Measurements from ENCODE around the gene FN3KRP.
A peak's percentile ranks its signal among the peaks of the same experiment; 100 is the strongest.

Gene FN3KRP, protein sequence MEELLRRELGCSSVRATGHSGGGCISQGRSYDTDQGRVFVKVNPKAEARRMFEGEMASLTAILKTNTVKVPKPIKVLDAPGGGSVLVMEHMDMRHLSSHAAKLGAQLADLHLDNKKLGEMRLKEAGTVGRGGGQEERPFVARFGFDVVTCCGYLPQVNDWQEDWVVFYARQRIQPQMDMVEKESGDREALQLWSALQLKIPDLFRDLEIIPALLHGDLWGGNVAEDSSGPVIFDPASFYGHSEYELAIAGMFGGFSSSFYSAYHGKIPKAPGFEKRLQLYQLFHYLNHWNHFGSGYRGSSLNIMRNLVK
- 42.3 to 58.2 reads per million in 2 donors for total RNA-seq

DNA sequence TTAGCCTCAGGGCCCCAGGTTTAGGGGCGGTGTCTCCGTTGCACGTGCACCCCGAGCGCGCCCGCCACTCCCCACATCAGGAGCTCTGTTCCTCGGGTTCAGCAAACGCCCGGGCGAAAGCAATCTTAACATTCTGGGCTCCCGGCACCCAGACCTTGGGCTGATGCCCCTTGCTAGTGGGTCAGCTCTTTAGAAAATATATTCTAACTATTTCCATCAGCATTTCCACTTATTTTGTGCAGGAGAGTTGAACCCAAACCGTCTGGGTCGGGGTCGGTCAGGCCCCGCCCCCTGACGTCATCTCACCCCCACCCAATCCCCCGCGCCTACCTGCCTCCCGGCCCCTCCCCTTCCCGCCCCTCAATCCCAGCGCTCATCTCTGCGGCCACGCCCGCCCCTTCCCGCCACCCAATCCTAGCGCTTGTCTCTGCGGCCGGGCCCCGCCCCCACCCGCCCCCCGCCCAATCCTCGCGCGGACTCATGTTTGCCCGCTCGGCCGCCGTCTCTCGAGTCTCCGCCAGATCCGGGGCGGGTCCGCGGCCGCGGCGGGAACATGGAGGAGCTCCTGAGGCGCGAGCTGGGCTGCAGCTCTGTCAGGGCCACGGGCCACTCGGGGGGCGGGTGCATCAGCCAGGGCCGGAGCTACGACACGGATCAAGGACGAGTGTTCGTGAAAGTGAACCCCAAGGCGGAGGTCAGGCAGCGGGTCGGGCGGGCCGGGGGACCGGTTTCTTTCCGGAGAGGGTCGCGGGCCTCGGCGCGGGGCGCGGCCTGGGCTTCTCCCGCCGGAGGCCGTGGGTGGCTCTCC, at the start of gene FN3KRP:
TSS of gene FN3KRP (plus strand) at position 504 of the 808 bp plus-strand sequence. CDS start at position 554, 50 bp downstream.
- peak; percentile 89 for DNase-seq

DNA sequence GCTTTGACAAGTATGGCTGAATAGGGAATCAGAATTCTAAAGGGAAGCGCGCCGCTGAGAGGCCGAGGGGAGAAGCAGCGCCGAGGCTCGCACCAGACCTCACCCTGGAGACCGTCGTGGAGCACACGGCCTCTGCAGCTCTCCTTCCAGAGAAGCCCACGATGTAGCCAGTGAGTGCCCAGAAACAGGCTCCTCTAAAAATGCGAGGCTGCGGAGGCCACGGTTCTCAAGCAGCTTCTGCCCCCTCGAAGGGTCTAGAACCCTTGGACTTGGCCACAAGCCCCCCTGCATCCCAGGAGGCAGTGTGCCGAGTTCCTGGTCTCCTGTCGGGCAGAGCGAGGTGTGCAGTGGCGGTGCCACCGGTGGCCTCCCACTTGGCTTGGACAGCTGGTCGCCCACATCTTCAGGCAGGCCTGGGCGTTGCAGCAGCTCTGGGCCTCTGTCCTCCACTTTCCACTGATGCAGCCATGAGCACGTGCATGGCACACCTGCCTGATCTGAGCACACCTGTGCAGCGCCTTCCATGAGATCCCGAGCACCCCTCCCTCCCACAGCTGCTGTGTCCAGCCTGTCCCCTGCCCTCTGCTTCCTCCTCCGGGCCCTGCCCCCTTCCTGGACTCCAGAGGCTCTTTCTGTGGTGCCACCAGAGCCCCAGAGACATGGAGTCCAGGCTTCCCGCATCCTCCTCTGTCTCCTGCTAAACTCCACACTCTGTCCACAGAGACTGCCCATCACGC, 49.4 kb upstream of the FN3KRP start:
- DNase-seq, result no peak

DNA sequence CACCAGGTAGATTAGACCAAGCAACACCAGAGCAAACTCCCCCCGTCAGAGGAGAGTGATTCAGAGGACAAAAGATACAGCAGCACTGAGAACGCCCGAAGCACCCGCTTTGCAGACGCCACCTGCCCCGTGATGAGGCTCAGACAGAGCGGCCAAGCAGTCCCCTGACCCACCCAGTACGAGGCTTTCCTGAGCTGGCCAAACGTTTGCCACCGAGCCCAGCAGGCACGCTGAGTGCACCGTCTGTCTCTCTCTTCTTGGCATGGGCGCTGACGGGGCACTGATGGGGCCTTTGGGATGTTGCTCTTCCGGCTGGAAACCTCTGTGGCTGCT, 48.9 kb upstream of the FN3KRP start:
- DNase-seq, result no peak

DNA sequence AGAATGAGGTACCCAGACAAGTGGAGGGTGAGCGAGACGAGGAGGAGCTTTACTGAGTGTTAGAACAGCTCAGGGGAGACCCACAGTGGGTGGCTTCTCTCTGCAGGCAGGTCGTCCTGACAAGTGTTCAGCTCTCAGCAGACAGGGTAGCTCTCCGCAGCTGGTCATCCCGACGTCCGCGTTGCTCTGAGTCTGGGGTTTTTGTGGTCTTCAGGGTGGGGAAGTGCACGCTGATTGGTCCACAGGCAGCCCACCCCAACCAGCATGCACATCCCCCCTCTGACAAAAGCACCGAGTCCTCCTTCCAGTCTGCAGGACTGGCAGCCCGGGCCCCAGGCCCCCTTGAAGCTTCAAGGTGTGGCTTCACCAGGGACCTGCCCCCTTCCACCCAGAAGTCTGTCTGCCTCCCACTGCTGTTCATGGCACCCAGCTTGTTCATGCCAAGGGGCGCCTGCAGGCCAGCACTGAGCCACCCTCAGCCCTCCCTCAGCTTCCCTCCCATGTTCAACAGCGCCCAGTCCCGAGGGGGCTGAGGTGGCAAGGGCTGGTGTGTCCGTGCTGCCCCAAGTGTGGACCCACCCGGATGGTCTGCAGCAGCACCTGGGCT, 48.4 kb upstream of the FN3KRP start:
- DNase-seq, result no peak

DNA sequence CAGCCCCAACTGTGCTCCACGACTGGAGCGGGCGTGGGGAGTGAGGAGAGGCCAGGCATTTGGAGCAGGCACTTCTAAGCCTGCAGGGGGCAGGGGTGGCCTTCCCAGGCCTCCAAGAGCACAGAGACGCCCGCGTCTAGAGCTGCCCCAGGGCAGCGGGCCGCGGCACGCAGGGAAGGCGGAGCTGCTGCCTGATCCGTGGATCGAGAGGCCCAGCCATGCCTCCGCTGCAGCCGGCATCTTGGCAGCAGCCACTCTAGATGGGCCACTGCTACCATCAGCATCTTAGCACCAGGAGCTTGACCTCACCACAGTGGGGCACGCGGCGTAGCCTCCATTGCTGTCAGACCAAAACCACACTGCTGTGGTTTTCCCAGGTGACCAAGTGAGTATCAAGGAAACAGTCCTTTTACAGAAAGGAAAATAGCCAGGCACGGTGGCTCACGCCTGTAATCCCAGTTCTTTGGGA, 47.8 kb upstream of the FN3KRP start:
- no peak for DNase-seq

DNA sequence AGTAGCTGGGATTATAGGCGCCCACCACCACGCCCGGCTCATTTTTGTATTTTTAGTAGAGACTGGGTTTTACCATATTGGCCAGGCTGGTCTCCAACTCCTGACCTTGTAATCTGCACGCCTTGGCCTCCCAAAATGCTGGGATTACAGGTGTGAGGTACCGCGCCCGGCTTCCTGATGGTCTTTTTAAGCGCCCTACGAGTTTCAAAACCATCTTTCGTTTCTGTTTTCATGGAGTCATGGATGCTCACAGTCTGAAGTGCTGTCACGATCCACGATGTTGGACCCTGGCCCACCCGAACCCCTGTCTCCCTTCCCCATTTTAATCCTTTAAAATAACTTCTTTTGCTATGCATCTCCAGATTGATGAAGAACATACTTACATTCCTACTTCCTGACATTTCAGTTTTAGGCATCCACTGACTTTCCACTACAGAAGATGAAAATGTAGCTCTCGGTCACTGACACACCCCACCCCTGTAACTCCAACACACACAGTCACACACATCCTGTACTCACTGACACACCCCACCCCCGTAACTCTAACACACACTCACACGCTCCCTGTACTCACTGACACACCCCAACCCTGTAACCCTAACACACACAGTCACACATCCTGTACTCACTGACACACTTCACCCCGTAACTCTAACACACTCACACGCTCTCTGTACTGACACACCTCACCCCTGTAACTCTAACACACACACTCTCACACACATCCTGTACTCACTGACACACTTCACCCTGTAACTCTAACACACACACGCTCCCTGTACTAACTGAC, 45.6 kb upstream of the FN3KRP start:
- DNase-seq, result no peak

DNA sequence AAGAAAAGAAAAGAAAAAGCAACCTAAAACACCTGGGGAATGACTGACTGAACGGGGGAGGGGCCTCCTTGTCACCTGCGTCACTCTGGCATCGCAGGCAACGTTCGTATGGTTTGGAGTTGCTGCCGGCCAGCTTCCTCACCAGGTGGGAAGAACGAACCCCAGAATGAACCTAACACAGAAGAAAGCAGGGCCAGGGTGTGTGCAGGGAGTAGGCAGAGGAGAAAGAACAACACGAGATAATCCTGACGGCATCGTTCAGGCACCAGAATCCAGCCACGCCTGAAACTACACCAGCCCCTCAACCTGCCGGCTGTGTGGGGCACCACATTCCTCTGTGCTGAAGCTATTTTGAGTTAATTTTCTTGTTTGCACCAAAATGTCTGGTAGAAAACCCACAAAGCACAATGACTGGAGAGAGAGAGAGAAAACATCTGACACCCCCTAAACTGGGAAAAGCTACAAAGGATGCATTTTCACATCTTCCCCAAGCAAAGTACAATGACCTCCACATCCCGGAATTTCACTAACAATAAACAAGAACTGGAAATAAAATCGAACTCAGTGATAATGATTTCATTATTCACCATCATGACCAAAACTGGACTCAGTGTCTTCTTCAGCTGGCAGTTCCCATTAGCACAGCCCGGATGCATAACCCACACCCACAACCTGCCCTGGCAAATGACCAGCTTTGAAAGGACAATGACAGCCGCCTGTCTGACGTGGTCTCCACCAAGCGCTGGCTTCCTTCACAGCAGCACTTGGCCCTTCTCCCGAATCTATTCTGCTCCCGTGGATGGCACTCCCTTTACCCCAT, 41.6 kb upstream of the FN3KRP start:
- no peak for DNase-seq

DNA sequence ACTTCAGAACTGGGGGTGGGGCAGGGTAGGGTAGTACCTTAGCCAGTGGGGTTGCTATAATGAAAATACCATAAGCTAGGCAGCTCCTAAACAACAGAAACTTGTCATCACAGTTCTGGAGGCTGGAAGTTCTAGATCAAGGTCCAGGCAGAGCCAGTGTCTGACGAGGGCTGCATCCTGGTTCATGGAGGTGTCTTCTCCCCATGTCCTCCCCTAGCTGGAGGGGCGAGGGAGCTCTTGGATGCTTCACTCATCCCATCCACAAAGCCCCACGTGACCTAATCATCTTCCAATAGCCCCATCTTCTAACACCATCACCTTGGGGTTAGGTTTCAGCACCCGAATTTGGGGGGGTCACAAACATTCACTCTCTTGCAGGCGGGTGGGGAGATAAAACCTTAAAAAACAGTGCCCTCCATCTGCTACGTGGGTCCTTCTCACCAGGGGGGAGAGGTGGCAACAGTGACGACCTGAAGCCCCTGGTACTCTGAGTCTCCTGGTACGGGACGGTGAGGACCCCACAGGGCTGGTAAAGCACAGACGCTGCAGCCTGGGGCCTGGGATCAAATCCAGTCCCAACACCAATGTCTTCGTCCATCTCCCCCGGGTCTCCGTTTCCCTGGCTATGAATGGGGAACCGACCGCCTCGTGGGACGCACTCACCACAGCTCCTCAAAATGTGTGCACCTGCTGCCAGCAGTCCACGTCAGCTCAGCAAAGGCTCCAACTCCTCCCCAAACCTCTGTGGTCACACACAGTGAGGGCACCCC, 40.8 kb upstream of the FN3KRP start:
- no peak for DNase-seq

DNA sequence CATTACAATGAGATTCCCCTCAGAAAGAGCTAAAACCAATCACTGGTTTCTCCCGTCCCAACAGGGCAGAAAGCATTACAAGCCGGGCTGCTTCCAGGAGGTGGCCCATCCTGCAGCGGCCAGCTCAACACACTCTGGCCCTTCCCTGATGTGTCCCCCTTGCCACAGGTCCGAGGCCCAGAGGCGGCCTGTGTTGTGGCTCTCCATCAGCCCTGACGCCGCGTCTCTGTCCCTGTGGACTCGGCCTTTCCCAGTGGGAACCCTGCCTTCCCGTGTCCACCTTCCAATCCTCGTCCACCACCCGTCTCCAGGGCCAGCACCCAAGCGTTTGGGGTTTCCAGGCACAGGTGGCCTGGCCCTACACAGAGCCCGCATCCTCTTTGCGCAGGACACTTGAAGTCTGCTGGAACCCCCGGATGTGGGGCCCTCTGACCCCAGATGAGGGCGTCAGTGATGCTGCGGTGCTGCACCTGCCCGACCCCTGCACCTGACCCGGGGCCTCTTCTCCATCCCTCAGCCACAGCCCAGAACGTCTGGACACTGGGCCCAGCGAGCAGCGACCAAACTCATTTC, 39.1 kb upstream of the FN3KRP start:
- no peak for DNase-seq

DNA sequence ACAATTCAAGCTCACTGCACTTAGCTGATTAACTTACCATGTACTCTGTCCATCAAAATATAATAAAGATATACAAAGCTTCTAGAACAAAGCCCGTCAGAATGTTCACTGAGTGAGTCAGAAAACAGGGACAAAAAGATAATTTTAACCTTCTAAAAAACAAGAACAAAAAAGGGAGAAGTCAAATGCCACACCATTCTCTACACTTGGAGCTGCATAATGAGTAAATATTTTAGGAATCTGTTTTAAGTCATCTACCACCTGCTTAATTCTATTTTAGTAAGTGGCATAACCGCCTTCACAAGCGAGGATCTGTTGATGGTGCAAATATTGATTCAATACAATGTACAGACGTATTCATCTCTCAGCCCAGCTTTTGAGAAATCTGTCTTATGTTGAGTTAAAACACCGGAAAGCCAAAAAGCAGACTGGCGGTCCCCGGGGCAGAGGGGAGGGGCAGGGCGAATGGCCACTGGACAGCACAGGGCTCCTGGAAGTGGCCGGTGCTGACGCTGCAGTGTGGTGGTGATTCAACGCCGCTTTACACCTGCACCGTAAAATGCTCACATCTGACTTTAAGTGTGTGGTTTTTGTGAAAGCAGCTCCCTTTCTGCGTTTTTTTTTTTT, 38.1 kb upstream of the FN3KRP start:
- no peak for DNase-seq

DNA sequence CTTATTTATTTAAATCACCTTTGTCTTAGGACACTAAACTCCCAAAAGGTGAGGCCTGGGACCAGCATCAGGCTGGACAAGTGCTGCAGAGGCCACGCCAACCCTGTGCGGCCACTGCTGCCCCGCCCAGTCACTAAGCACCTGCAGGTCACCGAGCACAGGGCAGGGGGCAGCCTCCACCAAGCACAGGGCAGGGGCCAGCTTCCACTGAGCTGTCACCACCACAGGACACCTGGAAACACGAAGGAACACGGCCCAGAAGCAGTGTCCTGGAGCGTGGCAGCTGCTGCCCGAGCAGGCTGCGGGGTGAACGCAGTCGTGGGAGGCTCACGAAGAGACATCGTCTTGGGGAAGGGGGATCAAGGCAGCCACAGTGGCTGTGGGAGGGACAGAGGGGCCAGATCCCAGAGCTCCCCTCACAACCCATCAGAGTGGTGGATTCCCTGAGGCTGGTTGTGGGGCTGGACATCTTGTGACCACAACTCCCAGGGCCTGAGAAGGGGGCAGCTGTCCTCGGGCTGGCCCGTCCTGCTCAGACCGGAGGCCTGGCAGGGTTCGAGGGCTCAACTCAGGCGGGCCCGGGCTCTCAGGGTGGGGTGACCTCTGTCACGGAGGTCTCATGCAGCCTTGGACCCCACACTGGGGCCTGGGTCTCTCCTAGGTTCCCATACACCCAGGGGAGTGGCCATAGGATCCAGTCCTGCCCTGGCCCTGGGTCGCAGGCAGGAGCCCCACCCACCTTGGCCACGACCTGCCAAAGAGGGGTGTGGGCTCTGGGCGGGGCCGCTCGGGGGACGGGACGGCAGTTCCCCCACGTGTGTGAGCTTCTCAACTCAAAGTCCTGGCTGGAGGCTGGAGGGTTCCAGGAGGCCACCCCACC, 36.7 kb upstream of the FN3KRP start:
- DNase-seq, result no peak

DNA sequence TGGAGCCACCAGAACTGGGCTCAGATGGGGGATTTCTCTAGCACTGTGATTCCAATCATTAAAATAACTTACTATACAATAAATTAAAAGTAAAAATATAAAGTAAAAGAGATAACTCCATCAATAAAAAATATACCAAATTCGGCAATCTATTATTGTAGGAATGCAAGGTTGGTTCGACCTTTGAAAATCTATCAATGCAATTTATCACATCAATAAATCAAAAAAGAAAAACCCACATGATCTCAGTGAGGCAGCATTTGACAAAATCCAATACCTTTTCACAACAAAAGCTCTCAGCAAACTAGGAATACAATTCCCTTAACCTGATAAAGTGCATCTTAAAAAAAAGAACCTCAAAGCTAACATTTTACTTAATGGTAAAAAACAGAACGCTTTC, 35.0 kb upstream of the FN3KRP start:
- DNase-seq, result no peak

DNA sequence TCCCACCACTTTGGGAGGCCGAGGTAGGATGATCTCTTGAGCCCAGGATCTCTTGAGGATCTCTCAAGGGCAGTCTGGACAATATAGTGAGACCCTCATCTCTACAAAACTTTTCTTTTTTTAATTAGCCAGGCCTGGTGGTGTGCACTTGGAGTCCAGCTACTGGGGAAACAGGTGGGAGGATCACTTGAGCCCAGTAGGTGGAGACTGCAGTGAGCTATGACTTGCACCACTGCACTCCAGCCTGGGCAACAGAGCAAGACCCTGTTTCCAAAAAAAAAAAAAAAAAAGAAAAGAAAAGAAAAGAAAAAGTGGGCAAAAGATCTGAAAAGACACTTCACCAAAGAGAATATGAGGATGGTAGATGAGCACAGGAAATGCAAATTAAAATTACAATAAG, 33.0 kb upstream of the FN3KRP start:
- DNase-seq, result no peak

DNA sequence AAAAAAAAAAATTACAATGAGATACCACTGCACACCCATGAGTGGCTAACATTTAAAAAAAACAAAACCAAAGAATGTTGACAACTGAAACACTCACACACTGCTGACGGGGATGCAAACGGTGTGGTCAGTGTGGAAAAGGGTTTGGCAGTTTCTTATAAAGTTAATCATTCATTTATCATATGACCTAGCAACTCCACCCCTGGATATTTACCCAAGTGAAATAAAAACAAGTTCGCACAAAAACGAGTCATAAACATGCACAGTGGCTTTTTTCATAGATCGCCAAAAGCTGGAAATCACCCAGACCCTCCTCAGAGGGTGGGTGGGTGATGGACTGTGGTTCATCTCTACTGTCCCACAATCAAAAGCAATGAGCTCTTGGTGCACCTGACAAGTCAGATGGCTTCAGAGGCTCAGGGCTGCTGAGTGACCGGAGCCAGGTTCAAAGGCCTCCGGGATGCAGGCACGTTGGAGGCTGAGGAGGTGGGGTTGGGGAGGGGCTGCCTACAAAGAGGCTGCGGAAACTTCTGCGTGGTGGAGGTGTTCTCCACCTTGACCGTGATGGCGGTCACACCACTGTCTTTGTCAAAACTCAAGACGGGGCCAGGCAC, 32.2 kb upstream of the FN3KRP start:
- no peak for DNase-seq

DNA sequence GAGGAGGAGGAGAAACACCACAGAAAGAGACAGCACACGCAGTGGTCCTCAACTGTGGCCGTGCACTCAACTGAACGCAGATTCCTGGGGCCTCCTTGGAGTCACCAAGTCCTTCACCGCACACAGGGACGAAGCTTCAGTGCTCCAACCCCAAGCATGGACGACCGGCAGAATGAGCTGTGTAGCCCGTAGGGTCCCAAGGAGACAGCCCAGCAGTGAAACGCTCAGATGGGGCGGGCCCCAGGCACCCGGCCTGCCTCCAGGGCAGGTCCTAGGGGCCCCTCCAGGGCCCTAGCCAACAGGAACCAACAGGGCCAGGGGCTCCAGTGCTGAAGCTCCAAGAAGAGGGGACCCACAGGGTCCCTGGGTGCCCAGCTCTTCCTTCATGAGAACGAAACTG, 31.2 kb upstream of the FN3KRP start:
- DNase-seq, result no peak

DNA sequence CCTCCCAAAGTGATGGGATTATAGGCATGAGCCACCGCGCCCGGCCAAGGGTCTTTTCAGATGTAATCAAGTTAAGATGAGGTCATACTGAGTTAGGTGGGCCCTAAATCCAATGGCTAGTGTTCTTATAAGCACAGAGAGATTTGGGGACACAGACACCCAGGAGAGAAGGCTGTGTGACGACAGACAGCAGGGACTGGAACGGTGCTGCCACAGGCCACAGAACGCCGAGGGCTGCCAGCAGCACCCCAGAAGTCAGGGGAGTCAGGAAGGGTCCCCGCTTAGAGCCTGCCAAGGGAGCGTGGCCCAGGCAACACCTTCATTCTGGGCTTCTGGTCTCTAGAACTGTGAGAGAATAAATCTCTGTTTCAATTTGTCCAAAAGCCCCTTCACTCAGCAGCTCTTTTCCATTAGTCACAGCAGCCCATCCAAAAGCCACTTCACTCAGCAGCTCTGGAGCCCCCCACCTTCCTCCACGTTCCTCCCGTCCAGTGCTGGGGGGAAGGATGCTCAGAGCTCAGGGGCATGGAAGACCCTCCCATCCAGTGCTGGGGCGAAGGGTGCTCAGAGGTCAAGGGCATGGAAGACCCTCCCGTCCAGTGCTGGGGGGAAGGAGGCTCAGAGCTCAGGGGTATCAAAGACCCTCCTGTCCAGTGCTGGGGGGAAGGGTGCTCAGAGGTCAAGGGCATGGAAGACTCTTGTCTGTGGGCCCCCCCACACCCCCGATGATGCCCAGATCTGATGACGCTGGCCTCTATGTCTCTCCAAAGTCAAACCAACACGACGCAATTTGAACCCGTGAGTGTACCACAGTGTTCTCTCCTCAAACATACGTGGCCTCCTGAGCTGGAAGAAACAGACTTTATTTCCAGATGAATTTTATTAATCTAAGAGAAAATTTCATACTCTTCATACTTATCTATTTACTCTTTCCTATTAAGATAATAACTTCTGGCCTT, 29.9 kb upstream of the FN3KRP start:
- no peak for DNase-seq

DNA sequence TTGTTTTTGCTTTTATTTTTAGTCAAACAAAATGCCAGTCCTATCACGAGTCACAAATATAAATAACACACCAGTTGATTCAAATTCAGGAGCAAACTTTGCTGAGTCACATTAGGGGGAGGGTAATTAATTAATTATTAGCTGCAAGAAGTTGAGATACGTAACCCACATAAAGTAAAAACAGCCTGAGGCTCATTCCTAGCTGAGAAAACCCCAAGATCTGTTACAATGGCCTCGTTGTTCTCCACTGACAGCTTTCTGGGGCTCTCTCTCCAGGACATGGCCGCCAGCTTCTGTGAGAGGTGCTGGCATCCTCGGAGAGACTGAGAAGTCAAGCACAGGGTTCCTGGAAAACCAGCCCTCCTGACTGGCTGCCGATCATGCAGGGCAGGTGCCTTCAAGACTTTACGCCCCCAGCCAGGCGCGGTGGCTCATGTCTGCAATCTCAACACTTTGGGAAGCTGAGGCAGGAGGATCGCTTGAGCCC, 29.1 kb upstream of the FN3KRP start:
- DNase-seq, result no peak

Measured in activated gamma-delta T cell (primary cell).